Mucosa of stomach (tissue), 1 donor: ENCODE results near the gene ZNF236.

Experiments
- H3K27me3 ChIP-seq: one replicate; pipeline ENCODE4 v1.7.0; 2013; ENCODE audit warnings: mild to moderate bottlenecking, low read length; ENCODE audit not compliant: control insufficient read depth, insufficient read depth
- H3K36me3 ChIP-seq: one replicate; pipeline ENCODE4 v1.7.0; 2013; ENCODE audit warnings: low read length; ENCODE audit not compliant: control insufficient read depth, insufficient read depth
- H3K4me1 ChIP-seq: one replicate; pipeline ENCODE4 v1.7.0; 2013; ENCODE audit warnings: mild to moderate bottlenecking, low read length; ENCODE audit not compliant: control insufficient read depth, insufficient read depth
- H3K4me3 ChIP-seq: one replicate; pipeline ENCODE4 v1.7.0; 2013; ENCODE audit warnings: low read length
- H3K9ac ChIP-seq: one replicate; pipeline ENCODE4 v1.7.0; 2013; ENCODE audit warnings: mild to moderate bottlenecking, low read length, moderate library complexity
- H3K9me3 ChIP-seq: one replicate; pipeline ENCODE4 v1.7.0; 2013; ENCODE audit warnings: mild to moderate bottlenecking, low read length, moderate library complexity; ENCODE audit not compliant: control insufficient read depth
- donor health status: Pancreatic carcinoma.

The ZNF236 gene

DNA sequence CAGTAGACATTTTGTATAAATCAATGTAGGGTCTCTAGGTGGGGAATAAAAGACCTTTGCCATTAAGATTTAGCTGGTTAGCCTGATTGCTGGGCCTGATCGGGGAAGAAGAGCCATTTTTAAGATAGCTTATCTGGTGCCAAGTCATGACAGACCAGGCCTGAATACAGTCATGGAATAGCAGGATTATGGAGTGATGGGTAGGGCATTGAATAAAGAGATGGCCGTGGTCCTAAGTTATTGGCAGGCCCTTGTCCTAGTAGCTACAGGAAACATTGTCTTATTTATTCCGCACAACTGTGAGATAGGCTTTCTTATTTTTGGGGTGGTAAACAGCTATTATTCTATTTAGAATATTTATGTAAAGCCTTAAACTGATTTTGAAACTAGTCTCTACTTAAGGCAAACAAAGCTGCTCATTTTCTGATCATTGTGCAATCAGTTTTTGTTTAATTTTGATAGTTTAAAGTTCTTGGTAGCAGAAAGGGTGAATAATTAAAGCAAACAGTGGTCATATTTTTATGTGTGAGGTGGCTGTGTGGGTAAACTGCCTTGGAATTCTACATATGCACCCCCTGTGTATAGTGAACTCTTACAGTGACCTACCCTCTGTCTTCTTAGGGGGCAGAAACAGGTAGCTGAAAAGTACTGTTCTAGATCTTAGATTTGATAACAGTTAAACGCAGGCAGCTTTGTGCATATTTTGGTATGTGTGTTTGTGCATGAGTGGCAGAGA, 22.6 kb downstream of the ZNF236 start:
- no peak overlapping the region for H3K9ac ChIP-seq
- H3K36me3 ChIP-seq: no peaks in the 10 kb centered on the region
- H3K27me3 ChIP-seq: no peaks in the 10 kb centered on the region
- H3K4me1 ChIP-seq: peaks cover 34% of the 10 kb centered on the region
- H3K4me3 ChIP-seq: no peak overlapping the region
- no peaks in the 10 kb centered on the region for H3K9me3 ChIP-seq

DNA sequence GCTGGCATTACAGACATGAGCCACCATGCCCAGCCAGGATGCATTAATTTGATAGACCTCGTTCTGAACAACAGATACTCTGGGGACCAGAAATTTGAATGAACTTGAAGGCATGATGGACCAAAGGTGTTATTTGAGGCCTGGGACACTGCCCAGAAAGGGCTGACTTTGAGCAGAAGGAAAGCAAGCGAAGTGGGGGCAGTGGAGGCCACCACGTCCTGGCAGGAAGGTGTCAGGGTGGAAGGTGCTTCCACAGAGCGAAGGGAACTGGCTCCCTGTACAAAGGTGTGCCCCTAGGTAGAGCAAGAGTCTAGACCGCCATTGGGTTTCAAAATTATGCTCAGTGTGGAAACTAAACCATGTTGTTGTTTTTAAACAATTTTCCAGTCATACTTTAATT, 23.9 kb downstream of the ZNF236 start:
- H3K36me3 ChIP-seq: no peaks in the 10 kb centered on the region
- H3K27me3 ChIP-seq: no peaks in the 10 kb centered on the region
- H3K9ac ChIP-seq: no peak overlapping the region
- no peaks in the 10 kb centered on the region for H3K9me3 ChIP-seq
- peaks cover 30% of the 10 kb centered on the region for H3K4me1 ChIP-seq
- no peak overlapping the region for H3K4me3 ChIP-seq

DNA sequence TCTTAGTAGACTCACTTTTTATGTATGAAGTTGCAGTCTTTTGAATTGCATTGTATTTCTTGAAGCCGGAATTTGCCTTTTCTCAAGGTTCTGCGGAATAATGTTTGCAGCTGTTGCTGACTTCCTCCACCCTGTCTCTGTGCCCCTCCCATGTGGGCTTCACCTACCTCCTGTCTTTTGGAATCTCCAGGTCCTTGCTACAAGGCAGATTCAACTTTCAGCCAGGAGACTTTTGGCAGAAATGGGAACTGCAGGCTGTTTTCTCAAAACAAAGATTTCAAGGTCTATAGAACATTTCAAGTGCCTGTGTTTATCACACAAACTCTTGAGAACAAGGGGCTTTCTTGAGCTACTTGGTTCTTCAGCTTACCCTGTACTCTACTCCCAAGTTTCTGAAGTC, 25.6 kb downstream of the ZNF236 start:
- Histone ChIP-seq H3K27me3 (no peaks in the 10 kb centered on the region), H3K9ac (no peak overlapping the region), H3K4me3 (no peak overlapping the region), H3K36me3 (peaks cover 6% of the 10 kb centered on the region), H3K4me1 (peaks cover 22% of the 10 kb centered on the region), H3K9me3 (no peaks in the 10 kb centered on the region)

DNA sequence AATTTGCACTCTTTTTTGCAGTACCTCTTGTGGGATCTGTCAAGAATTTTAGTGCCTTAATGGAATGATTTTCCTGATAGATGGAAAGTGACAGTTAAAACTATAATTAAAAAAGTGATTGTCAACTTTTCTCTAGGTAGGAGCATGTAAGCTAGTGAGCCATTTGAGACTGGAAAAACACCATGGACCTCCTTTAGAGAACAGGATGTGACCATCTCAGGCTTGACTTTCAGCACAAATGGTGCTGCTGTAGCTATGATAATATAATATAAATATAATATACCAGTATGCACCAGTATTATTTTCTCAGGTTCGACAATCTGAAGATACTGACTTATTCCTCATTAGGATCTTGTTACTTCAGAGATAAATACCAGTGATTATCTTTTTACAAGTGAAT, 27.8 kb downstream of the ZNF236 start:
- no peaks in the 10 kb centered on the region for H3K9me3 ChIP-seq
- H3K9ac ChIP-seq: no peak overlapping the region
- H3K4me1 ChIP-seq: peaks cover 5% of the 10 kb centered on the region
- H3K27me3 ChIP-seq: no peaks in the 10 kb centered on the region
- H3K36me3 ChIP-seq: peaks cover 6% of the 10 kb centered on the region
- no peak overlapping the region for H3K4me3 ChIP-seq

DNA sequence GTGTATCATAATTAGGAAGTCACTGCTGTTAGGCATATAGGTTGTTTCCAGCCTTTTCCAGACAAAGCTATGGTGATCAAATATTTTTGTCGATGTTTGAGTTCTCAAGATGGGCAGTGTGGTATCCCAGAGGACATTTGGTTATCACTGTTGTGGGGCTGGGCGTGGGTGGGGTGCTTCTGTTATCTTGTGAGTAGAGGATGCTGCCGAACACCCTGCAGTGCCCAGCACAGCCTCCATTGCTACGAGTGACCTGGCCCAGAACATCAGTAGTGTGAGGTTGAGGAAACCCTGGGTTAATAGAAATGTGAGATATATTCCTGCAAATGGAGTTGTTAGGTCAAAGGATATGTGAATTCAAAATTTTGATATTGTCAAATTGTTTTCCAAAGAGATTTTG, 33.2 kb downstream of the ZNF236 start:
- Histone ChIP-seq H3K4me1 (no peaks in the 10 kb centered on the region), H3K9me3 (no peaks in the 10 kb centered on the region), H3K4me3 (no peak overlapping the region), H3K9ac (no peak overlapping the region), H3K27me3 (no peaks in the 10 kb centered on the region), H3K36me3 (peaks cover 6% of the 10 kb centered on the region)

DNA sequence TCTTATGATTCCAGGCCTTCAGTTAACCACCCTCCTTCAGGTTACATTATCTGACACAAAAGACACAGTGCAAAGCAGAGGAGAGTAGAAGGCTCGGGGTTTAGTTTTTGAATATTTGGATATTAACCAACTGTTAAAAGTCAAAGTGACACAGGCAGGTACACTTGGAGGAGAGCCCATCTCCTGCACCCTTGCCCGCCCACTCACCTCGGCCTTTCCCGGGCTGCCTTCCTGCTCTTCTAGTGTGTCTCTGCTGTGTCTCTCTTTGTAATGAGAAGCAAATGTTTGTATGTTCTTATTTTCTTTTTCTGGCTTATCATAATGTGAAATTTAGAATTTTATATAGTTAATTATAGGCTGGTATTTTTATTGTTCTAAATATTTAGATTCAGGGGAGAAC, 35.1 kb downstream of the ZNF236 start:
- H3K27me3 ChIP-seq: no peaks in the 10 kb centered on the region
- H3K36me3 ChIP-seq: peaks cover under 1% of the 10 kb centered on the region
- H3K9ac ChIP-seq: no peak overlapping the region
- H3K4me1 ChIP-seq: no peaks in the 10 kb centered on the region
- H3K4me3 ChIP-seq: no peak overlapping the region
- no peaks in the 10 kb centered on the region for H3K9me3 ChIP-seq

DNA sequence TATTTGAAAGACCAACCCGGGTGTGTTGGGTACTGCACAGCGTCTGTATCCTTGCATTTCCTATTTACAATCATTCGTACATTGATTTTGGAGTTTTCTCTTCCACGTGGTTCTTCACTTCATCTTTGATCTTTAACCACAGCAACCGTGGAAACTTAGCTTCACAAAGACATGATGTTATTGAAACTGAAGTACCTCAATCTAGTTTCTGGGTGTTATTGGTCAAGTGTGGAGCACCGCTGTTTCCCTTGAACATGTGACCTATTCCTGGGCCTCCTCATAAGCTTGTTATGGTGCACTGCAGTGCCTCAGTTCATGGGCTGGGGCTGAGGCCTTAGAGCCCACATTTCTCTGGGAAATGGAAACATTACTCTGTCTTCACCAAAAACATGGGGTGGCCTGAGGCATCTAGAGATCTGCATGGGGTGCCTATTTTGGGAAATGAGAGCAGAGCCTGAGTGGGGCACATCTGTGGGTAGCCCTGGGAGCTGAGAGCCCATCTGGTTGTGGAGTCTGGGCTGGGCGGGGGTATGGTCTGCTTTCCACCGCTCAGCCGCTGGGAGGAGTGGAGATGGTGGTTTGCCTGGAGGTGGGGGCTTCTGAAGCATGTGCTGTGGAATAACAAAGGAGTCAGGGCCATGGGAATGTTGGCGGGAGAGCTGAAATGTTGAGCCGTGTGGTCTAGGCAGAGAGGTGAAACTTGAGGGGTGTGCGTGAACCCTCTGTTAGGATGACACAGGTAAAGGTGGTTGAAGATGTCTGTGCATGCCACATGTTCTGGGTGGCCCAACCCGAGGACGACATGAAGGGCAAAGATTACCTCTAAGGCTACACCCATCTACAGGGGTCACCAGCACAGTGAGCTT, 37.4 kb downstream of the ZNF236 start:
- Histone ChIP-seq H3K27me3 (no peaks in the 10 kb centered on the region), H3K36me3 (no peaks in the 10 kb centered on the region), H3K4me1 (no peaks in the 10 kb centered on the region), H3K4me3 (no peak overlapping the region), H3K9me3 (no peaks in the 10 kb centered on the region), H3K9ac (no peak overlapping the region)

DNA sequence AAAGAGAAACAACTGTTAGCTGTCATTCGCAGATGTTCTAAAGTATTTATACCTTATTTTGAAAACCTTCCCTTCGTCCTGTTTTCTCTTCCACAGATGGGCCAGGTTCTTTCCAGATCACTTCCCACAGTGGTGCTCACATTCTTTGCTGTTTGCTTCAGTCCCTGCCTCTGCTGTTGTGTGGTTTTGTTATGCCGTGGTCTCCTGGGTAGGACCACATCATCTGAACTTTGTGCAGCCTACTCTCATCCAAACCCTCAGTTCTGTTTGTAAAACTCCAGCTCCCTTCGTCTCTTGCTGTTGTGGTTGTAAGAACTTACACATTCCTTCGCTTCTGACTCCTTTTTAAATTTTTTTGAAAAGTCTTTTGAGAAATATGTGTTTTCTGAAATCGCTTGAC, 38.1 kb downstream of the ZNF236 start:
- no peak overlapping the region for H3K4me3 ChIP-seq
- no peaks in the 10 kb centered on the region for H3K9me3 ChIP-seq
- H3K36me3 ChIP-seq: no peaks in the 10 kb centered on the region
- no peaks in the 10 kb centered on the region for H3K4me1 ChIP-seq
- no peaks in the 10 kb centered on the region for H3K27me3 ChIP-seq
- no peak overlapping the region for H3K9ac ChIP-seq

DNA sequence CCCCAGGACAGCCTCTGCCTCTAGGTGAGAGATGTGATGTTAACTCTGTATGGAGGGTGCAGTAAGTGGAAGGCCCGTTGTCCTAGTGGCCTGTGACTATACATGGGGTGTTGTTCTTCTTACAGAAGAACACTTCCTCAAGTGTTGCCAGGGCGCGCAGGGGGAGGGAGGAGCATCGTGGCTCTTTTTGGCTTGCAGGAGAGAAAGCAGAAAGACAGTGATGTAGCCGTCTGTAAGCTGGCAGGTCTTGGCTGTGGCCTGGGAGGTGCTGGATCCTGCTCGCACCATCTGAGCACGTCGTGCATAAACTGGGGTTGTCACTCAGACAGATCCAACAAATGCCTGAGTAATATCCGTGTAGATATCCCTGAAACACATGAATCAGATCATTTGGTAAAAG, 44.3 kb downstream of the ZNF236 start:
- no peaks in the 10 kb centered on the region for H3K27me3 ChIP-seq
- no peaks in the 10 kb centered on the region for H3K36me3 ChIP-seq
- no peak overlapping the region for H3K9ac ChIP-seq
- H3K4me3 ChIP-seq: no peak overlapping the region
- no peaks in the 10 kb centered on the region for H3K4me1 ChIP-seq
- no peaks in the 10 kb centered on the region for H3K9me3 ChIP-seq

DNA sequence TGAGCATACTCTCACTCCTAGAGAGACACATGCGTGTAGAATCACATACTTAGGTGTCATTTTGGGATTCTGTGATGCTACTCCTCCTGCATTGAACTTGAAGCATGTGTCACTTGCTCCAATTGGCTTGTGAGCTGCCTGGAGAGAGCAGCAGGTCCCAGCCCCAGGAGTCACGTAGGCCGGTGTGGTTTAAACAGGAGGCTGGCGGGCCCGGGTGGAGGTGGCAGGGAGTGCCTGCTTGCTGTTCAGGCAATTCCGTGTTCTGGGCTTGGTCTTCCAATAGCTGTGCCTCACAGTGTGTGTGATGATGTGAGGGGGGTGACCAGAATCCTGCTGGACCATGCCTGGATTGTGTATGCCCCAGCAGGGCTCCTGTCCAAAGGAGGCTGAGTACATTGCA, 51.0 kb downstream of the ZNF236 start:
- no peaks in the 10 kb centered on the region for H3K4me1 ChIP-seq
- no peaks in the 10 kb centered on the region for H3K36me3 ChIP-seq
- no peaks in the 10 kb centered on the region for H3K9me3 ChIP-seq
- no peak overlapping the region for H3K4me3 ChIP-seq
- no peak overlapping the region for H3K9ac ChIP-seq
- H3K27me3 ChIP-seq: no peaks in the 10 kb centered on the region

DNA sequence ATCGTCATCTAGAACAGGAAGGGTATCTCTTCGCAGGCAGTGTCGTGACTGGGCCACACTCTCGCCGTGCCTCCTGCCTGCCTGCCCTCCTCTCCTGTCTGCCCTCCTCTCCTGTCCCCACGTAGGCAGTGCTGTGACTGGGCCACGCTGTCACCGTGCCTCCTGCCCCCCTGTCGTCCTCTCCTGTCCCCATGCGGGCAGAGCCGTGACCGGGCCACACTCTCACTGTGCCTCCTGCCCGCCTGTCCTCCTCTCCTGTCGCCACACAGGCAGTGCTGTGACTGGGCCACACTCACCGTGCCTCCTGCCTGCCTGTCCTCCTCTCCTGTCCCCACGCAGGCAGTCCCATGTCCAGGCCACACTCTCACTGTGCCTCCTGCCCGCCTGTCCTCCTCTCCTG, 51.4 kb downstream of the ZNF236 start:
- no peak overlapping the region for H3K4me3 ChIP-seq
- no peaks in the 10 kb centered on the region for H3K4me1 ChIP-seq
- H3K27me3 ChIP-seq: no peaks in the 10 kb centered on the region
- no peaks in the 10 kb centered on the region for H3K36me3 ChIP-seq
- no peak overlapping the region for H3K9ac ChIP-seq
- H3K9me3 ChIP-seq: no peaks in the 10 kb centered on the region

DNA sequence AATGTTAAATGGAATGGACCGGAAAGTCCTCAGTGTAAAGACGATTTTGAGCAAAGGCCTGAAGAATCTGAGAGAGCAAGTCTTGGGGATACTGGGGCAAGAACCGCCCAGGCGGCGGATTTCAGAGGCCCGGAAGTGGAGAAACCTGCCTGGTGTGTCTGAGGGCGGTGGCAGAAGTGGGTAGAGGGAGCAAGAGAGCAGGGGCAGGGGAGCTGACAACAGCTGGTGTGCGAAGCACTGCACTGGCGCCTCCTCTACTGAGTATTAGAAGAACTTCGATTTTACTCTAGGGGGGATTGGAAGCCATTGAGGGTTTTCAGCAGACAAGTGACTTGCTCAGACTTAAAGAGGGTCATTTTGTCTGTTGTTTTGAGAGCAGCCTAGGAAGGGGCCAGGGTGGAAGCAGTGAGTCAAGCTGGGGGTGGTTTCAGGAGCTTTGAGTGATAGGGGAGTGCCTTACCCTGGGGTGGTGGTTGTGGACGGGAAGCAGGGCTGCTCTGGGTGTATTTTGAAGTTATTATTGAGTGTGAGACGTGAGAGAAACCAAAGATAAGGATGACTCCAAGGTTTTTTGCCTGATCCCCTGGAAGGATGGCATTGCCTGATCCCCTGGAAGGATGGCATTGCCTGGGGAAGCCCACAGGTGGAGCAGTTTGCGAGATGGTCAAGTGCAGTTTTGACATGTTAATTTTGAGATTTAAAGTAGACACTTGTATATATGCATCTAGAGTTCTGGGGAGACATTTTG, 52.5 kb downstream of the ZNF236 start:
- Histone ChIP-seq H3K9me3 (no peaks in the 10 kb centered on the region), H3K4me1 (no peaks in the 10 kb centered on the region), H3K4me3 (no peak overlapping the region), H3K9ac (no peak overlapping the region), H3K36me3 (no peaks in the 10 kb centered on the region), H3K27me3 (no peaks in the 10 kb centered on the region)
